Dendritic cell treated with granulocyte-macrophage colony-stimulating factor and Interleukin-4, amounts not matched to agents 40 ng/mL and 50 ng/mL, for 4 days (primary cell): ENCODE results near the gene PLIN5.

Experiments used
- H3K27ac Mint-ChIP-seq: one replicate; pipeline ENCODE4 v1.8.0; 2022; ENCODE audit warnings: mild to moderate bottlenecking, mixed read lengths
- H3K27me3 Mint-ChIP-seq: one replicate; pipeline ENCODE4 v1.8.0; 2022; ENCODE audit warnings: mild to moderate bottlenecking, mixed read lengths
- H3K36me3 Mint-ChIP-seq: one replicate; pipeline ENCODE4 v1.8.0; 2022; ENCODE audit warnings: low read depth, mixed read lengths
- H3K4me1 Mint-ChIP-seq: one replicate; pipeline ENCODE4 v1.8.0; 2022; ENCODE audit warnings: low read depth, mixed read lengths
- H3K4me3 Mint-ChIP-seq: one replicate; pipeline ENCODE4 v1.8.0; 2022; ENCODE audit warnings: mild to moderate bottlenecking, moderate library complexity, mixed read lengths
- H3K9me3 Mint-ChIP-seq: one replicate; pipeline ENCODE4 v1.8.0; 2022; ENCODE audit warnings: mixed read lengths
- intact Hi-C: fragments of 100-400 bp; cut with micrococcal nuclease; formaldehyde crosslinking; loops from one replicate; pipeline ENCODE4 v1.15.0; 2022

PLIN5 gene

GRCh38 chr19:4534836-4535658 lies at the start of gene PLIN5:
Gene PLIN5, minus strand, starts transcription at chr19:4535224. Its CDS starts 1,150 bp downstream, at chr19:4534074.
- H3K4me3 Mint-ChIP-seq, result peak within 1 kb of the TSS; percentile 6
- peaks cover 27% of the 10 kb centered on the region for H3K27me3 Mint-ChIP-seq
- peaks cover 47% of the 10 kb centered on the region for H3K4me1 Mint-ChIP-seq
- no peak within 1 kb of the TSS for H3K27ac Mint-ChIP-seq
- H3K9me3 Mint-ChIP-seq, result no peaks in the 10 kb centered on the region
- no peaks in the 10 kb centered on the region for H3K36me3 Mint-ChIP-seq
- intact Hi-C loops, result no loop called here

GRCh38 chr19:4583961-4584669 lies 49.1 kb upstream of the PLIN5 start:
- no peak overlapping the region for H3K27ac Mint-ChIP-seq
- no peaks in the 10 kb centered on the region for H3K36me3 Mint-ChIP-seq
- intact Hi-C loops, result no loop called here
- peaks cover 82% of the 10 kb centered on the region for H3K27me3 Mint-ChIP-seq
- peaks cover 5% of the 10 kb centered on the region for H3K4me1 Mint-ChIP-seq
- H3K4me3 Mint-ChIP-seq, result no peak overlapping the region
- H3K9me3 Mint-ChIP-seq, result no peaks in the 10 kb centered on the region

- no peaks in the 10 kb centered on the region for H3K9me3 Mint-ChIP-seq
- intact Hi-C loops, result no loop called here
- H3K4me3 Mint-ChIP-seq, result no peak overlapping the region
- peaks cover 86% of the 10 kb centered on the region for H3K27me3 Mint-ChIP-seq
- no peak overlapping the region for H3K27ac Mint-ChIP-seq
- H3K36me3 Mint-ChIP-seq, result no peaks in the 10 kb centered on the region
- H3K4me1 Mint-ChIP-seq, result peaks cover 5% of the 10 kb centered on the region
Measured at GRCh38 chr19:4582980-4583842, 48.2 kb upstream of the PLIN5 start.

GRCh38 chr19:4581666-4582553 lies 46.9 kb upstream of the PLIN5 start:
- H3K9me3 Mint-ChIP-seq, result no peaks in the 10 kb centered on the region
- peaks cover 89% of the 10 kb centered on the region for H3K27me3 Mint-ChIP-seq
- peaks cover 5% of the 10 kb centered on the region for H3K4me1 Mint-ChIP-seq
- no peak overlapping the region for H3K27ac Mint-ChIP-seq
- H3K36me3 Mint-ChIP-seq, result no peaks in the 10 kb centered on the region
- H3K4me3 Mint-ChIP-seq, result no peak overlapping the region
- intact Hi-C loops, result no loop called here

GRCh38 chr19:4580961-4581665 lies 46.1 kb upstream of the PLIN5 start:
- no peak overlapping the region for H3K4me3 Mint-ChIP-seq
- no peak overlapping the region for H3K27ac Mint-ChIP-seq
- H3K36me3 Mint-ChIP-seq, result no peaks in the 10 kb centered on the region
- intact Hi-C loops, result no loop called here
- H3K9me3 Mint-ChIP-seq, result no peaks in the 10 kb centered on the region
- H3K27me3 Mint-ChIP-seq, result peaks cover 88% of the 10 kb centered on the region
- peaks cover 12% of the 10 kb centered on the region for H3K4me1 Mint-ChIP-seq

- Mint-ChIP-seq H3K27ac (no peak overlapping the region), H3K9me3 (no peaks in the 10 kb centered on the region), H3K27me3 (peaks cover 85% of the 10 kb centered on the region), H3K4me1 (peaks cover 20% of the 10 kb centered on the region), H3K4me3 (no peak overlapping the region), H3K36me3 (no peaks in the 10 kb centered on the region)
- intact Hi-C loops, result no loop called here
Measured at GRCh38 chr19:4580021-4580901, 45.2 kb upstream of the PLIN5 start.

GRCh38 chr19:4579389-4579788 lies 44.4 kb upstream of the PLIN5 start:
- Mint-ChIP-seq H3K27me3 (peaks cover 84% of the 10 kb centered on the region), H3K27ac (no peak overlapping the region), H3K4me1 (peaks cover 27% of the 10 kb centered on the region), H3K9me3 (no peaks in the 10 kb centered on the region), H3K4me3 (no peak overlapping the region), H3K36me3 (no peaks in the 10 kb centered on the region)
- intact Hi-C loops, result no loop called here

- Mint-ChIP-seq H3K27ac (no peak overlapping the region), H3K4me1 (peaks cover 27% of the 10 kb centered on the region), H3K27me3 (peaks cover 84% of the 10 kb centered on the region), H3K9me3 (no peaks in the 10 kb centered on the region), H3K4me3 (no peak overlapping the region), H3K36me3 (no peaks in the 10 kb centered on the region)
- intact Hi-C loops, result no loop called here
Measured at GRCh38 chr19:4578552-4579248, 43.7 kb upstream of the PLIN5 start.

DNA sequence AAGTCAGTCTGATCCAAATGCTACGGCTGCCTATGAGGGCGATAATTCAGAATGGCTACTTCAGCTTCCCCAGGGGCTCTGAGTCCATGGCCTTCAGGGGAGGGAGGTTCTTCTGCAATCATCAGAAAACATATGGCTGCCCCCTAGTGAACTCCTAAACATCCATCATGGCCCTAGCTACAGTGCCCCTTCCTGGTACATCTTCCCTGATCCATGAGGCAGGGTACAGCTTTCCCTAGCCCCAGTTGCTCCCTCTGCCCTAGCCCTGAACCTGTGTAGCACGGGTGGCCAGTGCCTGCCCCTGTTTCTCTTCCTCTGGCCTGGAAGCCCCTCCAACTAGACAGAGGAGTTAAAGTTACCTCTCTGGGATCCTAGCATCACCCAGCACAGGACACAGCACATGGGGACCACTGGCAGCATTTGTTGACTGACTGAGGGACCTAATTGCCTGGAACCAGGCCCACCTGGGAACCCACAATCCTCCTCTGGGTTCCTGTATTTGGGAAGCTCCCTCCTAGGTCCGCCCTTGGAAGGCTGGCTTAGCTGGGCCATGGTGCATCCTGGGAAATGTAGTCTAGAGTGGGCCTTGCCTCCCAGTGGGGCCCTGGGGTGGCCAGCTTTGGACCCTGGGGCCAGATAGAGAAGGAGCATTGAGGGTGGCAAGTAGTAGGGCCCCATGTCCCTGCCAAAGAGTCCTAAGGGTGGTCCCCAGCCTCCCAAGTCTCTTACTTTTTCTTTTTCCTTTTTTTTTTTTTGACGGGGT lies 42.2 kb upstream of the PLIN5 start:
- H3K4me3 Mint-ChIP-seq, result no peak overlapping the region
- H3K36me3 Mint-ChIP-seq, result no peaks in the 10 kb centered on the region
- intact Hi-C loops, result no loop called here
- no peak overlapping the region for H3K27ac Mint-ChIP-seq
- no peaks in the 10 kb centered on the region for H3K9me3 Mint-ChIP-seq
- peaks cover 27% of the 10 kb centered on the region for H3K4me1 Mint-ChIP-seq
- peaks cover 74% of the 10 kb centered on the region for H3K27me3 Mint-ChIP-seq

GRCh38 chr19:4576016-4576933 lies 41.3 kb upstream of the PLIN5 start:
- peaks cover 68% of the 10 kb centered on the region for H3K27me3 Mint-ChIP-seq
- no peaks in the 10 kb centered on the region for H3K36me3 Mint-ChIP-seq
- peaks cover 22% of the 10 kb centered on the region for H3K4me1 Mint-ChIP-seq
- H3K9me3 Mint-ChIP-seq, result no peaks in the 10 kb centered on the region
- H3K27ac Mint-ChIP-seq, result no peak overlapping the region
- intact Hi-C loops, result loop anchor here (1.0 kb wide), 1 partner anchor 57 kb away; no protein-coding TSS in a partner anchor
- H3K4me3 Mint-ChIP-seq, result no peak overlapping the region
